H1 (cell line): Measurements from ENCODE around the gene SEL1L2. TPM values are rescaled to one million over a fixed set of nuclear protein-coding genes. Genes with fewer than 3 reads are reported as not detected.

ENCODE experiments used
- CTCF ChIA-PET: fragments of 300-600 bp; sonication (Branson Sonifier 250); formaldehyde crosslinking; loops from one replicate; lab custom pipeline; 2021; ENCODE audit not compliant: partially characterized antibody; lab: Charles Lee
- POLR2A ChIA-PET: fragments of 300-600 bp; sonication (Branson Sonifier 250); formaldehyde crosslinking; loops from one replicate; lab custom pipeline; 2021; ENCODE audit warnings: inconsistent platforms; ENCODE audit not compliant: partially characterized antibody; lab: Charles Lee
- DNase-seq, 2 experiments: peaks; one replicate each; pipeline versions ENCODE4 v3.0.0 to v3.0.0-alpha.2; 2010 to 2022; ENCODE audit warnings: low spot score in 2 of 2, low read depth in 1 of 2, mixed read lengths in 1 of 2
- FAIRE-seq: peaks from 2 replicates; lab custom pipeline; 2011; peaks lifted over from hg19 to GRCh38; lab: Jason Lieb, UNC
- H2AFZ ChIP-seq: 2 replicates; pipeline ENCODE4 v1.8.1; 2012; ENCODE audit warnings: low read length, inconsistent platforms
- H2AK5ac ChIP-seq: 2 replicates; pipeline ENCODE4 v1.6.1; 2013; ENCODE audit warnings: low read depth, low read length
- H2BK120ac ChIP-seq: replicated peaks from 2 replicates; pipeline ENCODE3; 2013; ENCODE audit warnings: low read depth, low read length, inconsistent platforms
- H2BK12ac ChIP-seq: 2 replicates; pipeline ENCODE4 v1.6.1; 2013; ENCODE audit warnings: low read depth, low read length
- H2BK15ac ChIP-seq: 2 replicates; pipeline ENCODE4 v1.6.1; 2013; ENCODE audit warnings: low read length
- H2BK20ac ChIP-seq: 2 replicates; pipeline ENCODE4 v1.6.1; 2013; ENCODE audit warnings: low read length
- H2BK5ac ChIP-seq: 2 replicates; pipeline ENCODE4 v1.6.1; 2013; ENCODE audit warnings: low read depth, low read length
- H3K14ac ChIP-seq: 2 replicates; pipeline ENCODE4 v1.6.1; 2013; ENCODE audit warnings: inconsistent platforms; ENCODE audit not compliant: insufficient read length
- H3K18ac ChIP-seq: 2 replicates; pipeline ENCODE4 v1.6.1; 2013; ENCODE audit warnings: low read length; ENCODE audit errors: extremely low read depth
- H3K23ac ChIP-seq: 2 replicates; pipeline ENCODE4 v1.6.1; 2013; ENCODE audit warnings: inconsistent platforms; ENCODE audit not compliant: insufficient read length
- H3K23me2 ChIP-seq: 2 replicates; pipeline ENCODE4 v1.6.1; 2013; ENCODE audit warnings: low read depth, low read length
- H3K27ac ChIP-seq: 2 replicates; pipeline ENCODE4 v1.6.1; 2011; ENCODE audit warnings: low read depth, low read length, inconsistent platforms
- H3K27me3 ChIP-seq, 4 experiments: replicated peaks in 1 of 4; 1 replicate in 1 of 4; 2 replicates in 3 of 4; pipeline versions ENCODE4 v1.6.1 to v1.8.1; 2011 to 2013; ENCODE audit warnings: low read length in 3 of 4, mild to moderate bottlenecking in 3 of 4, inconsistent platforms in 2 of 4, mixed read lengths in 2 of 4, moderate library complexity in 1 of 4; ENCODE audit not compliant: control insufficient read depth in 3 of 4, insufficient read depth in 3 of 4; ENCODE audit errors: extremely low read depth in 1 of 4
- H3K36me3 ChIP-seq, 4 experiments: 2 replicates each; pipeline versions ENCODE4 v1.6.1 to v1.8.1; 2011 to 2013; ENCODE audit warnings: mild to moderate bottlenecking in 4 of 4, low read length in 3 of 4, moderate library complexity in 2 of 4, control low read depth in 1 of 4, inconsistent platforms in 1 of 4; ENCODE audit not compliant: insufficient read depth in 4 of 4, control insufficient read depth in 2 of 4
- H3K4ac ChIP-seq: replicated peaks from 2 replicates; pipeline ENCODE3; 2013; ENCODE audit warnings: low read length, low read depth, mixed read lengths, inconsistent platforms; ENCODE audit not compliant: insufficient read length
- H3K4me1 ChIP-seq, 4 experiments: replicated peaks in 1 of 4; 1 replicate in 1 of 4; 2 replicates in 3 of 4; pipeline versions ENCODE4 v1.6.1 to v1.8.1; 2011 to 2013; ENCODE audit warnings: low read length in 3 of 4, inconsistent platforms in 2 of 4, mixed read lengths in 1 of 4; ENCODE audit not compliant: insufficient read depth in 4 of 4, control insufficient read depth in 3 of 4
- H3K4me2 ChIP-seq, 2 experiments: 2 replicates each; pipeline versions ENCODE4 v1.6.1 to v1.8.1; 2011 to 2013; ENCODE audit warnings: low read depth in 2 of 2, low read length in 2 of 2, control low read depth in 1 of 2, inconsistent platforms in 1 of 2, mild to moderate bottlenecking in 1 of 2; ENCODE audit not compliant: insufficient read depth in 1 of 2
- H3K4me3 ChIP-seq, 4 experiments: fragments of 200-600, 300-600 bp in 1 of 4; sonication (generic), shearing (Covaris generic), sonication (Bioruptor Twin) in 1 of 4; 2 replicates each; pipeline versions ENCODE4 v1.5.1 to v1.8.1; 2011 to 2016; ENCODE audit warnings: low read length in 4 of 4, low read depth in 3 of 4, control low read depth in 2 of 4, inconsistent platforms in 2 of 4, mild to moderate bottlenecking in 2 of 4, mixed read lengths in 1 of 4, moderate library complexity in 1 of 4; ENCODE audit not compliant: insufficient read depth in 2 of 4; ENCODE audit errors: extremely low read depth in 1 of 4
- H3K56ac ChIP-seq: replicated peaks from 2 replicates; pipeline ENCODE3; 2013; ENCODE audit warnings: low read depth, mild to moderate bottlenecking, mixed read lengths, low read length, inconsistent platforms; ENCODE audit not compliant: insufficient read length
- H3K79me1 ChIP-seq: 2 replicates; pipeline ENCODE4 v1.6.1; 2013; ENCODE audit warnings: low read depth, low read length, control low read depth
- H3K79me2 ChIP-seq, 2 experiments: 2 replicates each; pipeline versions ENCODE4 v1.6.1 to v1.8.1; 2012 to 2013; ENCODE audit warnings: low read length in 2 of 2, mild to moderate bottlenecking in 2 of 2, inconsistent platforms in 1 of 2; ENCODE audit not compliant: insufficient read depth in 2 of 2, control insufficient read depth in 1 of 2
- H3K9ac ChIP-seq, 4 experiments: replicated peaks in 1 of 4; 1 replicate in 1 of 4; 2 replicates in 3 of 4; pipeline versions ENCODE4 v1.6.1 to v1.8.1; 2011 to 2013; ENCODE audit warnings: low read depth in 3 of 4, low read length in 3 of 4, control low read depth in 2 of 4, mild to moderate bottlenecking in 2 of 4, moderate library complexity in 2 of 4, inconsistent platforms in 1 of 4; ENCODE audit errors: extremely low read depth in 1 of 4
- H3K9me3 ChIP-seq, 2 experiments: 2 replicates each; pipeline versions ENCODE4 v1.6.1 to v1.8.1; 2012 to 2013; ENCODE audit warnings: mild to moderate bottlenecking in 2 of 2, moderate library complexity in 2 of 2, control low read depth in 1 of 2, inconsistent platforms in 1 of 2, low read depth in 1 of 2, low read length in 1 of 2, mixed read lengths in 1 of 2; ENCODE audit not compliant: insufficient read depth in 2 of 2
- H4K20me1 ChIP-seq, 2 experiments: replicated peaks in 1 of 2; 2 replicates each; pipeline versions ENCODE3 to v1.8.1; 2011 to 2013; ENCODE audit warnings: inconsistent platforms in 2 of 2, low read length in 2 of 2, mild to moderate bottlenecking in 1 of 2; ENCODE audit not compliant: insufficient read depth in 2 of 2, control insufficient read depth in 1 of 2
- H4K5ac ChIP-seq: 2 replicates; pipeline ENCODE4 v1.6.1; 2013; ENCODE audit warnings: low read length, low read depth, mixed read lengths, inconsistent platforms; ENCODE audit not compliant: insufficient read length
- H4K8ac ChIP-seq: 2 replicates; pipeline ENCODE4 v1.8.0; 2013; ENCODE audit warnings: mild to moderate bottlenecking, moderate library complexity, low read length, inconsistent platforms; ENCODE audit not compliant: insufficient read depth; ENCODE audit errors: extremely low read depth
- H4K91ac ChIP-seq: replicated peaks from 2 replicates; pipeline ENCODE3; 2013; ENCODE audit warnings: low read length, mixed read lengths, inconsistent platforms; ENCODE audit not compliant: insufficient read length
- WGBS, 2 experiments: shearing (Covaris generic) in 1 of 2; methylation state at CpG; one replicate each; pipeline versions ENCODE4 v1.1.6 to v1.1.7; 2013 to 2015; ENCODE audit warnings: low lambda C conversion rate in 2 of 2, mixed read lengths in 2 of 2, inconsistent platforms in 1 of 2, low coverage in 1 of 2, missing lambda C conversion rate in 1 of 2; ENCODE audit not compliant: insufficient replicate concordance in 2 of 2, insufficient coverage in 1 of 2, insufficient read length in 1 of 2; ENCODE audit errors: extremely low coverage in 1 of 2, missing lambda C conversion rate in 1 of 2; 5-methylcytosine and 5-hydroxymethylcytosine counted together
- polyA plus RNA-seq, 7 experiments: library from polyadenylated mRNA; depleted of rRNA in 3 of 7; stranded (reverse) in 5 of 7; unstranded in 2 of 7; fragments of >200 nt in 5 of 7; fragments of 200-250 nt in 2 of 7; gene quantifications; 1 replicate in 5 of 7; 2 replicates in 1 of 7; 4 replicates in 1 of 7; pipeline versions ENCODE4 v1.2.1 to v1.2.3, GENCODE V29; 2011 to 2013; ENCODE audit warnings: missing spikeins in 2 of 7, mixed read lengths in 2 of 7
- total RNA-seq: library from RNA; stranded (reverse); fragmentation: NEBNext Ultra II Directional; extraction: Animal tissue kit (Norgen Biotek cat#: 25700); gene quantifications from 2 replicates; pipeline ENCODE4 v1.2.1, GENCODE V29; 2021

The SEL1L2 gene
- total and polyA plus RNA-seq, 2 of the 8 experiments (the other 6 are each of a cell fraction or from before 2014, with no cell fraction given) = not detected

GRCh38 chr20:13855613-13856012 is 134.8 kb downstream of the SEL1L2 start:
- no peak overlapping the region for H2BK12ac ChIP-seq
- no peak overlapping the region for H3K23ac ChIP-seq
- FAIRE-seq (no peak), DNase-seq (no peak)
- POLR2A ChIA-PET = no interaction called here
- no peaks in the 10 kb centered on the region for H3K23me2 ChIP-seq
- H2BK120ac ChIP-seq = no peak overlapping the region
- H2BK5ac ChIP-seq = no peak overlapping the region
- H3K4me2 ChIP-seq = no peak overlapping the region
- no peak overlapping the region for H2BK15ac ChIP-seq
- no peak overlapping the region for H2BK20ac ChIP-seq
- whole genome bisulfite sequencing, 2 experiments = 96% methylated on average over 4 of the region's 4 CpGs; no CpG with 5 or more reads in 1 of the 2 experiments
- no peak overlapping the region for H3K18ac ChIP-seq
- H3K4ac ChIP-seq = no peak overlapping the region
- no peak overlapping the region for H3K27ac ChIP-seq
- H3K36me3 ChIP-seq = no peaks in the 10 kb centered on the region
- H3K56ac ChIP-seq = no peak overlapping the region
- no peak overlapping the region for H2AFZ ChIP-seq
- no peak overlapping the region for H3K9ac ChIP-seq
- no peaks in the 10 kb centered on the region for H4K20me1 ChIP-seq
- H3K9me3 ChIP-seq = no peaks in the 10 kb centered on the region
- no peak overlapping the region for H2AK5ac ChIP-seq
- H4K91ac ChIP-seq = no peak overlapping the region
- CTCF ChIA-PET = interaction anchor here (1.6 kb wide), 1 partner anchor 36 kb away, joined by 7 read pairs; no protein-coding TSS in a partner anchor
- no peak overlapping the region for H3K14ac ChIP-seq
- H3K79me1 ChIP-seq = no peaks in the 10 kb centered on the region
- no peak overlapping the region for H4K5ac ChIP-seq
- H3K4me3 ChIP-seq = no peak overlapping the region
- H3K79me2 ChIP-seq = no peaks in the 10 kb centered on the region
- H3K4me1 ChIP-seq = no peaks in the 10 kb centered on the region
- no peaks in the 10 kb centered on the region for H3K27me3 ChIP-seq
- no peak overlapping the region for H4K8ac ChIP-seq
